ENCODE measurements around the gene CNOT4. TPM values are rescaled to one million over a fixed set of nuclear protein-coding genes. Genes with fewer than 3 reads are reported as not detected.

The CNOT4 gene
- total and polyA plus RNA-seq, 2 of the 4 experiments (the other 2 are of a cell fraction): 7.0 to 8.1 TPM

GRCh38 chr7:135365721-135366120 lies 144.2 kb downstream of the CNOT4 start:
- no peak overlapping the region for H3K4me2 ChIP-seq (ENCODE audit: low read depth, low read length)
- H4K8ac ChIP-seq (ENCODE audit: low read depth in 2 of 2, low read length in 2 of 2): no peak overlapping the region
- ATAC-seq (ENCODE audit: low read depth): no peak
- no peak overlapping the region for H3K9ac ChIP-seq (ENCODE audit: low read depth, low read length)
- CTCF ChIA-PET: no interaction called here
- no peak overlapping the region for H2BK15ac ChIP-seq (ENCODE audit: low read depth, low read length)
- H3K27me3 ChIP-seq (ENCODE audit: control insufficient read depth, insufficient read depth, low read length): no peaks in the 10 kb centered on the region
- no peak overlapping the region for H2BK20ac ChIP-seq (ENCODE audit: low read depth, low read length)
- no peak overlapping the region for H4K91ac ChIP-seq (ENCODE audit: insufficient read depth, low read depth, low read length)
- peaks cover 2% of the 10 kb centered on the region; the same call in 1 of the 2 replicates for H3K4me1 ChIP-seq (ENCODE audit: control insufficient read depth, insufficient read depth, low read length)
- no peak for DNase-seq
- H2AFZ ChIP-seq (replicated peaks; ENCODE audit: low read length, poor library complexity): no peak overlapping the region
- no peak overlapping the region for H3K14ac ChIP-seq (replicated peaks; ENCODE audit: low read depth, low read length)
- no peak overlapping the region for H3K23ac ChIP-seq (ENCODE audit: low read depth, low read length)
- dilution Hi-C loops (cut with HindIII; ENCODE audit: low sequenced_read_pairs, unreplicated experiment) (no loop called here), intact Hi-C loops (cut with micrococcal nuclease) (no loop called here), in situ Hi-C loops (cut with MboI; ENCODE audit: low sequenced_read_pairs) (no loop called here)
- POLR2A ChIA-PET (ENCODE audit: unreplicated experiment): no interaction called here
- TF ChIP-seq CEBPB (IDR thresholded peaks at IDR 0.05; ENCODE audit: low read depth, low read length) (no peak), FOS (IDR thresholded peaks at IDR 0.05; ENCODE audit: low read depth, low read length) (no peak), MAFK (IDR thresholded peaks at IDR 0.05; ENCODE audit: low read depth, low read length) (no peak), POLR2A (IDR thresholded peaks at IDR 0.05; ENCODE audit: low read depth, low read length) (no peak), NFE2L2 (IDR thresholded peaks at IDR 0.05; ENCODE audit: low read depth, low read length) (no peak), RFX5 (IDR thresholded peaks at IDR 0.05; ENCODE audit: low read depth, low read length) (no peak), MAZ (IDR thresholded peaks at IDR 0.05; ENCODE audit: borderline replicate concordance, low read depth, low read length) (no peak), ELK1 (IDR thresholded peaks at IDR 0.05; ENCODE audit: borderline replicate concordance, low read depth, low read length) (no peak), SMC3 (IDR thresholded peaks at IDR 0.05; ENCODE audit: low read depth, low read length) (no peak)
- H3K4ac ChIP-seq (ENCODE audit: low read depth, low read length): no peak overlapping the region
- no peak overlapping the region for H2BK5ac ChIP-seq (ENCODE audit: low read depth, low read length, poor library complexity, severe bottlenecking)
- H3K9me3 ChIP-seq (ENCODE audit: control insufficient read depth, insufficient read depth, low read length): no peaks in the 10 kb centered on the region
- H3K36me3 ChIP-seq (ENCODE audit: control insufficient read depth, insufficient read depth, low read length): peaks cover 8% of the 10 kb centered on the region; the same call in 1 of the 2 replicates
- H3K4me3 ChIP-seq (ENCODE audit: insufficient read depth, low read depth, low read length): no peak overlapping the region
- no peaks in the 10 kb centered on the region for H4K20me1 ChIP-seq (ENCODE audit: insufficient read depth, low read length)
- no peak overlapping the region for H2BK120ac ChIP-seq (ENCODE audit: low read depth, low read length)
- H3K18ac ChIP-seq (ENCODE audit: low read depth, low read length): no peak overlapping the region
- no peaks in the 10 kb centered on the region; the same call in 1 of the 2 replicates for H3K9me1 ChIP-seq (ENCODE audit: insufficient read depth, low read length)
- WGBS, 2 experiments (ENCODE audit: extremely low coverage in 2 of 2, insufficient read length in 1 of 2): no CpG with 5 or more reads among the region's 3 CpGs
- H4K5ac ChIP-seq (ENCODE audit: low read depth, low read length): no peak overlapping the region
- no peak overlapping the region for H3K27ac ChIP-seq (ENCODE audit: insufficient read depth, low read length)
- H2AK5ac ChIP-seq (ENCODE audit: low read depth, low read length): no peak overlapping the region
- BruUV-seq (replicated peaks): no TSS peak
- no peak overlapping the region for H2AK9ac ChIP-seq (replicated peaks; ENCODE audit: low read depth, low read length, poor library complexity)
- H3K79me1 ChIP-seq (ENCODE audit: low read depth in 1 of 2, low read length in 2 of 2): no peaks in the 10 kb centered on the region; a peak in 3 of 4 replicates
- no peak overlapping the region for H3K56ac ChIP-seq (ENCODE audit: extremely low read depth, insufficient read depth, low read length)

All from IMR-90 (cell line).